ENCODE measurements around the gene MAPK12.

- no peak for TF ChIP-seq CTCF (IDR thresholded peaks at IDR 0.05)
- TF ChIP-seq EZH2 (IDR thresholded peaks at IDR 0.05; ENCODE audit: borderline replicate concordance, insufficient read depth, low read depth, low read length, poor library complexity, severe bottlenecking): no peak
These were observed 48.7 kb upstream of the MAPK12 start for GRCh38 chr22:50310031-50310722.

Data from B cell (primary cell).